GM18951 (cell line): ENCODE measurements around the gene SERPINH1.

Experiments
- POLR2A ChIP-seq: IDR thresholded peaks from 4 replicates; pipeline ENCODE4 v1.6.1; 2011; ENCODE audit warnings: mild to moderate bottlenecking; ENCODE audit not compliant: insufficient read length, insufficient read depth; ENCODE audit errors: extremely low read depth
- in situ Hi-C: fragments of 300-500 bp; cut with MboI; formaldehyde crosslinking; loops from one replicate; pipeline ENCODE4 v1.12.0; 2022; ENCODE audit warnings: low sequenced_read_pairs, mixed read lengths, inconsistent platforms; ENCODE audit not compliant: unreplicated experiment

SERPINH1 gene

GRCh38 chr11:75565916-75566762, 4.1 kb downstream of the SERPINH1 start:
- in situ Hi-C loops: no loop called here
- TF ChIP-seq POLR2A: no peak

GRCh38 chr11:75566763-75567279, 4.8 kb downstream of the SERPINH1 start:
- in situ Hi-C loops: no loop called here
- TF ChIP-seq POLR2A: no peak

DNA sequence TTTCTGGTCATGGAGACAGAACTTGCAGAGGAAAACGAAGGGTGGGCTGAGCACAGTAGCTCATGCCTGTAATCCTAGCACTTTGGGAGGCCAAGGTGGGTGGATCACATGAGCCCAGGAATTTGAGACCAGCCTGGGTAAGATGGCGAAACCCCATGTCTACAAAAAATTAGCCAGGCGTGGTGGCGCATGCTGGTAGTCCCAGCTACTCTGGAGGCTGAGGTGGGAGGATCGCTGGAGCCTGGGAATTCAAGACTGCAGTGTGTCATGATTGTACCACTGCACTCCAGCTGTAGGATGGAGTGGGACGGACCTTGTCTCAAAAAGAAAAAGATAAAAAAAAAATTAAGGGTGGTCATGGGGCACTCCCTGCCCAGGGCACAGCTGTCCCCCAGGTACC, 5.9 kb downstream of the SERPINH1 start:
- no peak for TF ChIP-seq POLR2A
- in situ Hi-C loops: no loop called here

- in situ Hi-C loops: no loop called here
Observed at GRCh38 chr11:75568616-75569219, 6.7 kb downstream of the SERPINH1 start.

DNA sequence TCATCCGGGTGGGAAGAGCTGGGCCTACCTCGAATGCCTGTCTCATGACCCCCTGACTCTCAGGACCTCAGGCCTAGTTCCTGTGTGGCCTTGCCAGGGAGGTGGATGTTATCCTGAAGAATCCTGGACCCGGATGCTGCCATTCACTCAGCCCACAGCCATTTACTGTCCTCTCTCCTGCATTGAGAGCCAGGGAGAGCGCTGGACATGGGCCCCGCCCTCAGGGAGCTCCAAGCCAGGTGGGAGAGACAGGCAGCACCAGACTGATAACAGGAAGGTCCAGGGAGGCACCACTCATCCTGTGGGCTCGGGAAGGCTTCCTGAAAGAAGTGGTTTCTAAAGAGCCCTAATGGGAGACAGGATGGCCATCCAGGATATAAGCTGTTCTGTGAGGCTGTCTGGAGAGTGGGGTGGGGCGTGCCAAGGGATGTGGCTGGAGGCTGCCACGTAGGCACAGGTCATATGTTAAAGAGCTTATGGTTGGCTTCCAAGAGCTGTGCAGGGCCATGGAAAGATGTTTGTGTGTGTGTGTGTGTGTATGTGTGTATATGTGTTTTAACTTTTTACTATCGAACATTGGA, 8.6 kb downstream of the SERPINH1 start:
- TF ChIP-seq POLR2A: no peak
- in situ Hi-C loops: no loop called here

More at GRCh38 chr11:75568616-75569219, 6.7 kb downstream of the SERPINH1 start:
- no peak for TF ChIP-seq POLR2A

- TF ChIP-seq POLR2A: no peak
Observed at GRCh38 chr11:75571625-75572024, 9.6 kb downstream of the SERPINH1 start.

GRCh38 chr11:75572744-75573143, 10.7 kb downstream of the SERPINH1 start:
- in situ Hi-C loops: no loop called here
- TF ChIP-seq POLR2A: no peak

More at GRCh38 chr11:75571625-75572024, 9.6 kb downstream of the SERPINH1 start:
- in situ Hi-C loops: no loop called here

DNA sequence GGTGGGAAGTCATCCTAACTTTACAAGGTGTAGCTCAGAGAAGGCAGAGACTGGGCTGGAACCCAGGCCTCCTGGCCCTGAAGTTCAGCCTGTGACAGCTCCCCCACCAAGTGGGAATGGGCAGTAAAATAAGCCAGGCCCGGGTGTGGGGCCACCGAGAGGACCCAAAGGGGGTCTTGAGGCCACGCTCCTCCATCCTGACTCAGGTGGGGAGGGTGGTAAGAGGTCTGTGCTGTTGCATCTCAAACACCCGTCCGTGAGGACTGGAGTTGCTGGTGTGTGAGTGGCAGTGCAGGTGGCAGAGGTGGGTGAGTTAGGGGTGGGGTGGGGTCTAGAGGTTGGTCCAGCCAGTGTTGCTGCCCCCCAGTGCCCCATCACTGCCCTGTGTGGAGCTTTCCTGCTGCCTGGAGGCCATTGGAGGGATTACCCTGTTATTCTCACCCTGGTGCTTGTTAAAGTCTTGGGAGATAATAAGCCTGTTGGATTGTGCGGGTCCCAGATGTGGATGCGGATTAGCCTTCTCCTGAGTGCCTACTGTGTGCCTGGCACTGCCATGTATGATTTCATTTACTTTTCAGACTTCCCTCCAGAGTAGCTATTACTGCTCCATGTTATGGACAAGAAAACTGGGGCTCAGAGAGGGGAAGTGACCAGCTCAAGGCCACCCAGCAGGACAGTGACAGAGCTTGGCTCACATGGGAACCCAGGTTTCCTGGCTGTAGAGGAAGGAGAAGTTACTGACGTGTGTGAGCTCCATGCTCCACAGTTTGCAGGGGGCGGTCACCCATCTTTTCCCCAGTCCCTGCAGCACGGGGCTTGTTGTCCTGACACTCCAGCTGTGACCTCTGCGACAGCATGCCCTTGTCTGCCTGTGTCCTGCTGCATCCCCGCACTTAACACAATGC, 12.9 kb downstream of the SERPINH1 start:
- in situ Hi-C loops: no loop called here
- TF ChIP-seq POLR2A: no peak

GRCh38 chr11:75576017-75576416, 14.0 kb downstream of the SERPINH1 start:
- TF ChIP-seq POLR2A: no peak
- in situ Hi-C loops: no loop called here

- no peak for TF ChIP-seq POLR2A
- in situ Hi-C loops: no loop called here
Observed at GRCh38 chr11:75576499-75576918, 14.5 kb downstream of the SERPINH1 start.

DNA sequence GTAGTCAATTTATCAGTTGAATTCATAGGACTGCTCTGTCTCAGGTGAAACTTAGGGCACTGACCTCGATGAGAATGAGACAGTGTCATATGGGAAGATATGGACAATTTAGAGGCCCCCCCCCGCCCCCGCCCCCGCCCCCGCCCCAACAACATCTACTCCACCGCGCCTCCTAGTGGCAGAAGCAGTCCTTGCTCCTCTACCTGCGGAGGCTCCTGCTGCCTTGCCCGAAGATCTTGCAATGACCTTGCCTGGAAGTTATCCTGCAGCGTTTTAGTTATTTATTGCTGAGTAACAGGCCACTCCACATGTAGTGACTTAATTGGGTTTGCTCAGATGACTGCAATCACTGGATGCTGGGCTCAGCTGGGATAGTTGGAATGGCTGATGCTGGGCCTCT, 15.2 kb downstream of the SERPINH1 start:
- in situ Hi-C loops: no loop called here

DNA sequence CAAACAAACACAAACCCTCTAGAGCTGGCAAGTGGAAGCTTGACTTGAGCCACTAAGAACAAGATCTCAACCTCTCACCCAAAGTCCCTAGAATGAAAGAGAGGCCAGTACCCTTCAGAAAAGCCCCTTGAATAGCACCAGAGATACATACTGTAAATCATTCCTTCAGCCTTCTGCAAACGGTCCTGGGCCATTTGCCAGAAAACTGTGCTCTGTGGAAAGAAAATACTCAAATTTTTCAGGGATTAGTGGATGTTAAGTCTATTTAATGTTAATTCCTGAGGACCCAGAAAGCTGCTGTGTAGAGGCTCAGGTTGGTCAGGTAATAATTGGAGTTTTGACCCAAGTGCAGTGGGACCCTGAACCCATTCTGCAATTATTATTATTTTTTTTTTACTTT, 16.9 kb downstream of the SERPINH1 start:
- in situ Hi-C loops: no loop called here
- no peak for TF ChIP-seq POLR2A

More for the DNA sequence above, 15.2 kb downstream of the SERPINH1 start:
- no peak for TF ChIP-seq POLR2A
